ENCODE results near the gene TMEM108. TPM values are rescaled to one million over a fixed set of nuclear protein-coding genes. Genes with fewer than 3 reads are reported as not detected.

The TMEM108 gene
- polyA plus RNA-seq, 1 donor (not counting 4 experiments of a cell fraction or from before 2014, with no cell fraction given), result not detected

DNA sequence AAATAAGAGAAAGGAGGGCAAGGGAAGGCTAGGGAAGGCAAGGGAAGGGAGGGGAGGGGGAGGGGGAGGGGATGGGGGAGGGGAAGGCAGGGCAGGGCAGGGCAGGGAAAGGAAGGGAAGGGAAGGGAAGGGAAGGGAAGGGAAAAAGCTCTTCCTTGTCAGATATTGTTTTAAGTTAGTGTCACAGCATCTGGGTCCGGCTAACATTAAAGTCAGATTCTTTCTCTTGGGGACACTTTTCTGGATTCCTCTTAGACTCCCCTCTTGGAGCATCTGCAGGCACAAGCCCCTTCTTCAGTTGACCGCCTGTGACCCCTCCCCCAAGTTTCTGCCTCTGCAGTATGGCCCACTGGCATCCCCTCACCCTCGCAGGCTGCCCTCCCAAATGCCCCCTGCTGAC lies 387.7 kb downstream of the TMEM108 start:
- no peak overlapping the region for H3K4me3 ChIP-seq (ENCODE audit: control insufficient read depth in 2 of 3, extremely low read depth in 1 of 3, insufficient read depth in 2 of 3, low read depth in 1 of 3, low read length in 3 of 3)
- DNase-seq (ENCODE audit: low read depth, low spot score), result no peak
- H3K4me1 ChIP-seq (ENCODE audit: control insufficient read depth, extremely low read depth, insufficient read depth, low read length), result no peaks in the 10 kb centered on the region
- H3K36me3 ChIP-seq (ENCODE audit: control insufficient read depth in 2 of 2, extremely low read depth in 1 of 2, insufficient read depth in 2 of 2, low read length in 2 of 2), result no peaks in the 10 kb centered on the region
- dilution Hi-C loops (cut with MboI; ENCODE audit: extremely low pct_ligation_motif_present, low sequenced_read_pairs), result no loop called here
- no peak overlapping the region for H3K27ac ChIP-seq (ENCODE audit: control insufficient read depth, insufficient read depth, low read length)
- no peaks in the 10 kb centered on the region for H3K9me1 ChIP-seq (ENCODE audit: control insufficient read depth, extremely low read depth, insufficient read depth, low read length)
- peaks cover 25% of the 10 kb centered on the region for H3K27me3 ChIP-seq (ENCODE audit: control insufficient read depth, extremely low read depth, insufficient read depth, low read length)
- no peaks in the 10 kb centered on the region for H3K9me3 ChIP-seq (ENCODE audit: control insufficient read depth, low read depth, low read length)
- no peak for FAIRE-seq
- no peak overlapping the region for H2AFZ ChIP-seq (ENCODE audit: control insufficient read depth, low read length)
- H4K20me1 ChIP-seq (ENCODE audit: control insufficient read depth, extremely low read depth, insufficient read depth, low read length), result no peaks in the 10 kb centered on the region
- TF ChIP-seq EZH2 (IDR thresholded peaks at IDR 0.05; ENCODE audit: low read length), result no peak
- TF ChIP-seq, protein P1, sequence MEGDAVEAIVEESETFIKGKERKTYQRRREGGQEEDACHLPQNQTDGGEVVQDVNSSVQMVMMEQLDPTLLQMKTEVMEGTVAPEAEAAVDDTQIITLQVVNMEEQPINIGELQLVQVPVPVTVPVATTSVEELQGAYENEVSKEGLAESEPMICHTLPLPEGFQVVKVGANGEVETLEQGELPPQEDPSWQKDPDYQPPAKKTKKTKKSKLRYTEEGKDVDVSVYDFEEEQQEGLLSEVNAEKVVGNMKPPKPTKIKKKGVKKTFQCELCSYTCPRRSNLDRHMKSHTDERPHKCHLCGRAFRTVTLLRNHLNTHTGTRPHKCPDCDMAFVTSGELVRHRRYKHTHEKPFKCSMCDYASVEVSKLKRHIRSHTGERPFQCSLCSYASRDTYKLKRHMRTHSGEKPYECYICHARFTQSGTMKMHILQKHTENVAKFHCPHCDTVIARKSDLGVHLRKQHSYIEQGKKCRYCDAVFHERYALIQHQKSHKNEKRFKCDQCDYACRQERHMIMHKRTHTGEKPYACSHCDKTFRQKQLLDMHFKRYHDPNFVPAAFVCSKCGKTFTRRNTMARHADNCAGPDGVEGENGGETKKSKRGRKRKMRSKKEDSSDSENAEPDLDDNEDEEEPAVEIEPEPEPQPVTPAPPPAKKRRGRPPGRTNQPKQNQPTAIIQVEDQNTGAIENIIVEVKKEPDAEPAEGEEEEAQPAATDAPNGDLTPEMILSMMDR (optimal IDR thresholded peaks at IDR 0.05 in 1 of 3, IDR thresholded peaks at IDR 0.05 in 1 of 3, conservative IDR thresholded peaks at IDR 0.05 in 1 of 3; ENCODE audit: extremely low read depth in 1 of 3, insufficient read depth in 2 of 3, low read length in 3 of 3), result no peak
- H3K79me2 ChIP-seq (ENCODE audit: control insufficient read depth, insufficient read depth, low read length), result no peaks in the 10 kb centered on the region
- H3K4me2 ChIP-seq (ENCODE audit: control insufficient read depth, extremely low read depth, insufficient read depth, low read depth, low read length), result no peak overlapping the region
- no peak overlapping the region for H3K9ac ChIP-seq (ENCODE audit: control insufficient read depth, extremely low read depth, insufficient read depth, low read length)

DNA sequence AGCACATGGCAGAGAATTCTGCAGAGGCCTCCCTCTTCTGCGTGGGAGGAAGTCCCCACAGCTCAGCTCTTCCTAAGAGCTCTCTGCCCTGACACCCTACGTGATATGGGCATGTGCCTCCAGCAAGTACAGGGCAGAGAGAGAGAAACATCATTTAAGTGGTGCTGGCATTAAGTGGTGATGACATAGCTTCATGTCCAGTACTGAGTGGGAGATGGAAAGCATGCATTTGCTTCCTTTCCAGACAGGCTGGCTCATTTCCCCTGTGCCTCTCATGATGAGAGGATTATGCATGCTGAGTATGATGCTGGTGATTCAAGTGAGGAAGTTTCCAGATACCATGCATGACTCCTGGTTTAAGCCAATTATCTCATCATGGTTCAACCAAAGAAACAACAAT lies 388.5 kb downstream of the TMEM108 start:
- FAIRE-seq (no peak), DNase-seq (ENCODE audit: low read depth, low spot score) (no peak)
- H3K4me2 ChIP-seq (ENCODE audit: control insufficient read depth, extremely low read depth, insufficient read depth, low read depth, low read length), result no peak overlapping the region
- H3K4me1 ChIP-seq (ENCODE audit: control insufficient read depth, extremely low read depth, insufficient read depth, low read length), result no peaks in the 10 kb centered on the region
- peaks cover 25% of the 10 kb centered on the region for H3K27me3 ChIP-seq (ENCODE audit: control insufficient read depth, extremely low read depth, insufficient read depth, low read length)
- no peaks in the 10 kb centered on the region for H3K9me1 ChIP-seq (ENCODE audit: control insufficient read depth, extremely low read depth, insufficient read depth, low read length)
- H3K9ac ChIP-seq (ENCODE audit: control insufficient read depth, extremely low read depth, insufficient read depth, low read length), result no peak overlapping the region
- dilution Hi-C loops (cut with MboI; ENCODE audit: extremely low pct_ligation_motif_present, low sequenced_read_pairs), result no loop called here
- H2AFZ ChIP-seq (ENCODE audit: control insufficient read depth, low read length), result no peak overlapping the region
- H3K9me3 ChIP-seq (ENCODE audit: control insufficient read depth, low read depth, low read length), result no peaks in the 10 kb centered on the region
- H3K27ac ChIP-seq (ENCODE audit: control insufficient read depth, insufficient read depth, low read length), result no peak overlapping the region
- no peaks in the 10 kb centered on the region for H3K36me3 ChIP-seq (ENCODE audit: control insufficient read depth in 2 of 2, extremely low read depth in 1 of 2, insufficient read depth in 2 of 2, low read length in 2 of 2)
- no peaks in the 10 kb centered on the region for H3K79me2 ChIP-seq (ENCODE audit: control insufficient read depth, insufficient read depth, low read length)
- no peak overlapping the region for H3K4me3 ChIP-seq (ENCODE audit: control insufficient read depth in 2 of 3, extremely low read depth in 1 of 3, insufficient read depth in 2 of 3, low read depth in 1 of 3, low read length in 3 of 3)
- H4K20me1 ChIP-seq (ENCODE audit: control insufficient read depth, extremely low read depth, insufficient read depth, low read length), result no peaks in the 10 kb centered on the region
- TF ChIP-seq EZH2 (IDR thresholded peaks at IDR 0.05; ENCODE audit: low read length), result no peak
- TF ChIP-seq, protein P1 (optimal IDR thresholded peaks at IDR 0.05 in 1 of 3, IDR thresholded peaks at IDR 0.05 in 1 of 3, conservative IDR thresholded peaks at IDR 0.05 in 1 of 3; ENCODE audit: extremely low read depth in 1 of 3, insufficient read depth in 2 of 3, low read length in 3 of 3), result no peak

All from keratinocyte (primary cell).